IMR-90 (cell line): Measurements from ENCODE around the gene NLRC5. TPM values are rescaled to one million over a fixed set of nuclear protein-coding genes. Genes with fewer than 3 reads are reported as not detected.

ENCODE experiments used
- ATAC-seq: fragments of 200-7000 bp; cut with Tn5 transposase; 2 replicates; pipeline ENCODE4 v1.9.1; 2020; ENCODE audit warnings: low read depth, mild to moderate bottlenecking, moderate library complexity
- BruUV-seq: library from RNA; stranded (reverse); fragments of 400-500 nt; replicated peaks from 2 replicates; lab custom pipeline; 2021; lab: Mats Ljungman, UMichigan
- CTCF ChIA-PET: fragments of 300-600 bp; formaldehyde crosslinking; extraction: SDS; loops from one replicate; lab custom pipeline; 2021; ENCODE audit warnings: antibody characterized with exemption; lab: Yijun Ruan, JAX
- POLR2A ChIA-PET: fragments of 300-600 bp; sonication (Branson Sonifier 250); formaldehyde crosslinking; loops from one replicate; lab custom pipeline; 2022; ENCODE audit warnings: antibody characterized with exemption; ENCODE audit not compliant: unreplicated experiment; lab: Charles Lee
- DNase-seq: peaks from one replicate; pipeline ENCODE4 v3.0.0; 2013
- H2AFZ ChIP-seq: replicated peaks from 2 replicates; pipeline ENCODE3; 2013; ENCODE audit warnings: low read length, mild to moderate bottlenecking; ENCODE audit not compliant: poor library complexity
- H2AK5ac ChIP-seq: 2 replicates; pipeline ENCODE4 v1.6.1; 2013; ENCODE audit warnings: low read depth, low read length, inconsistent platforms
- H2AK9ac ChIP-seq: replicated peaks from 2 replicates; pipeline ENCODE3; 2013; ENCODE audit warnings: mild to moderate bottlenecking, low read depth, low read length, moderate library complexity; ENCODE audit not compliant: poor library complexity
- H2BK120ac ChIP-seq: 2 replicates; pipeline ENCODE4 v1.6.1; 2013; ENCODE audit warnings: low read depth, low read length, inconsistent platforms
- H2BK15ac ChIP-seq: 3 replicates; pipeline ENCODE4 v1.6.1; 2013; ENCODE audit warnings: low read depth, low read length, inconsistent platforms
- H2BK20ac ChIP-seq: 2 replicates; pipeline ENCODE4 v1.6.1; 2013; ENCODE audit warnings: low read depth, mild to moderate bottlenecking, inconsistent platforms, low read length, moderate library complexity
- H2BK5ac ChIP-seq: 2 replicates; pipeline ENCODE4 v1.6.1; 2013; ENCODE audit warnings: mild to moderate bottlenecking, low read depth, low read length, inconsistent platforms; ENCODE audit not compliant: poor library complexity, severe bottlenecking
- H3K14ac ChIP-seq: replicated peaks from 2 replicates; pipeline ENCODE4 v1.6.1; 2013; ENCODE audit warnings: low read depth, low read length, inconsistent platforms
- H3K18ac ChIP-seq: 2 replicates; pipeline ENCODE4 v1.6.1; 2013; ENCODE audit warnings: low read depth, low read length, control low read depth
- H3K23ac ChIP-seq: 2 replicates; pipeline ENCODE4 v1.6.1; 2013; ENCODE audit warnings: low read depth, low read length, inconsistent platforms
- H3K27ac ChIP-seq: 2 replicates; pipeline ENCODE4 v1.5.1; 2013; ENCODE audit warnings: mild to moderate bottlenecking, control low read depth, low read length; ENCODE audit not compliant: insufficient read depth
- H3K27me3 ChIP-seq: 2 replicates; pipeline ENCODE4 v1.6.1; 2013; ENCODE audit warnings: low read length; ENCODE audit not compliant: control insufficient read depth, insufficient read depth
- H3K36me3 ChIP-seq: 2 replicates; pipeline ENCODE4 v1.6.1; 2013; ENCODE audit warnings: low read length, mixed read lengths; ENCODE audit not compliant: control insufficient read depth, insufficient read depth
- H3K4ac ChIP-seq: 2 replicates; pipeline ENCODE4 v1.6.1; 2013; ENCODE audit warnings: low read depth, low read length, inconsistent platforms
- H3K4me1 ChIP-seq: 2 replicates; pipeline ENCODE4 v1.6.1; 2013; ENCODE audit warnings: low read length, mixed read lengths; ENCODE audit not compliant: control insufficient read depth, insufficient read depth
- H3K4me2 ChIP-seq: 2 replicates; pipeline ENCODE4 v1.6.1; 2013; ENCODE audit warnings: low read depth, mild to moderate bottlenecking, control low read depth, low read length, moderate library complexity
- H3K4me3 ChIP-seq: 2 replicates; pipeline ENCODE4 v1.5.1; 2013; ENCODE audit warnings: low read depth, mild to moderate bottlenecking, control low read depth, low read length, moderate library complexity; ENCODE audit not compliant: insufficient read depth
- H3K56ac ChIP-seq: 2 replicates; pipeline ENCODE4 v1.6.1; 2013; ENCODE audit warnings: low read length, inconsistent platforms; ENCODE audit not compliant: insufficient read depth; ENCODE audit errors: extremely low read depth
- H3K79me1 ChIP-seq, 2 experiments: 2 replicates each; pipeline ENCODE4 v1.6.1; 2013; ENCODE audit warnings: low read length in 2 of 2, inconsistent platforms in 1 of 2, low read depth in 1 of 2
- H3K9ac ChIP-seq: 2 replicates; pipeline ENCODE4 v1.6.1; 2013; ENCODE audit warnings: low read depth, low read length, control low read depth
- H3K9me1 ChIP-seq: 2 replicates; pipeline ENCODE4 v1.6.1; 2013; ENCODE audit warnings: low read length, inconsistent platforms; ENCODE audit not compliant: insufficient read depth
- H3K9me3 ChIP-seq: 2 replicates; pipeline ENCODE4 v1.6.1; 2013; ENCODE audit warnings: low read length; ENCODE audit not compliant: control insufficient read depth, insufficient read depth
- H4K20me1 ChIP-seq: 2 replicates; pipeline ENCODE4 v1.6.1; 2013; ENCODE audit warnings: low read length, inconsistent platforms; ENCODE audit not compliant: insufficient read depth
- H4K5ac ChIP-seq: 2 replicates; pipeline ENCODE4 v1.6.1; 2013; ENCODE audit warnings: mild to moderate bottlenecking, low read depth, low read length, control low read depth
- H4K8ac ChIP-seq, 2 experiments: 2 replicates each; pipeline ENCODE4 v1.6.1; 2013; ENCODE audit warnings: low read depth in 2 of 2, low read length in 2 of 2, control low read depth in 1 of 2, inconsistent platforms in 1 of 2
- H4K91ac ChIP-seq: 2 replicates; pipeline ENCODE4 v1.6.1; 2013; ENCODE audit warnings: low read depth, low read length, inconsistent platforms; ENCODE audit not compliant: insufficient read depth
- BHLHE40 ChIP-seq: fragments of 150-350 bp; IDR thresholded peaks from 2 replicates; pipeline ENCODE4 v1.6.1; 2016; ENCODE audit warnings: mild to moderate bottlenecking, low read depth, low read length
- MAFK ChIP-seq: IDR thresholded peaks from 2 replicates; pipeline ENCODE4 v1.6.1; 2012; ENCODE audit warnings: low read depth, low read length, improper control_type of control experiment
- MAZ ChIP-seq: IDR thresholded peaks from 2 replicates; pipeline ENCODE4 v1.6.1; 2012; ENCODE audit warnings: low read depth, mild to moderate bottlenecking, low read length, improper control_type of control experiment, moderate library complexity, borderline replicate concordance
- MXI1 ChIP-seq: IDR thresholded peaks from 2 replicates; pipeline ENCODE4 v1.6.1; 2012; ENCODE audit warnings: low read depth, mild to moderate bottlenecking, low read length, moderate library complexity, borderline replicate concordance
- NFE2L2 ChIP-seq: fragments of 150-350 bp; IDR thresholded peaks from 2 replicates; pipeline ENCODE4 v1.6.1; 2016; ENCODE audit warnings: low read depth, mild to moderate bottlenecking, low read length
- RAD21 ChIP-seq: IDR thresholded peaks from 2 replicates; pipeline ENCODE4 v1.6.1; 2012; ENCODE audit warnings: low read length, improper control_type of control experiment
- RCOR1 ChIP-seq: IDR thresholded peaks from 2 replicates; pipeline ENCODE4 v1.6.1; 2012; ENCODE audit warnings: mild to moderate bottlenecking, low read length, improper control_type of control experiment; ENCODE audit not compliant: insufficient replicate concordance
- SMC3 ChIP-seq: fragments of 150-350 bp; IDR thresholded peaks from 2 replicates; pipeline ENCODE4 v1.6.1; 2016; ENCODE audit warnings: low read depth, mild to moderate bottlenecking, antibody characterized with exemption, low read length, moderate library complexity
- WGBS, 2 experiments: methylation state at CpG; one replicate each; pipeline versions ENCODE4 v1.1.5 to v1.1.7; 2013; ENCODE audit warnings: missing lambda C conversion rate in 2 of 2; ENCODE audit not compliant: insufficient read length in 1 of 2; ENCODE audit errors: extremely low coverage in 2 of 2; 5-methylcytosine and 5-hydroxymethylcytosine counted together
- dilution Hi-C: fragments of 300-500 bp; cut with HindIII; formaldehyde crosslinking; loops from one replicate; pipeline ENCODE4 v1.14.3; 2018; ENCODE audit warnings: low sequenced_read_pairs; ENCODE audit not compliant: unreplicated experiment
- in situ Hi-C: fragments of 300-500 bp; cut with MboI; formaldehyde crosslinking; loops from 3 replicates; pipeline ENCODE4 v1.14.3; 2019; ENCODE audit warnings: low sequenced_read_pairs, inconsistent platforms, mixed read lengths
- intact Hi-C: fragments of 100-400 bp; cut with micrococcal nuclease; formaldehyde crosslinking; loops from 2 replicates; pipeline ENCODE4 v1.10.0; 2022
- polyA plus RNA-seq, 3 experiments: library from polyadenylated mRNA; depleted of rRNA; stranded (reverse); fragments of >200 nt; gene quantifications; 2 replicates each; pipeline ENCODE4 v1.2.3, GENCODE V29; 2012; ENCODE audit warnings: low replicate concordance in 1 of 3
- total RNA-seq: library from RNA; depleted of rRNA; stranded (reverse); fragments of >200 nt; gene quantifications from 2 replicates; pipeline ENCODE4 v1.2.3, GENCODE V29; 2012
- TF ChIP-seq, protein P1 (sequence below): fragments of 150-350 bp; IDR thresholded peaks from 2 replicates; pipeline ENCODE4 v1.6.1; 2016; ENCODE audit warnings: low read depth, mild to moderate bottlenecking, low read length, moderate library complexity, borderline replicate concordance
- TF ChIP-seq, protein P2 (sequence below): conservative IDR thresholded peaks from 2 replicates; pipeline ENCODE4 v1.5.1; 2012; ENCODE audit warnings: mild to moderate bottlenecking, low read depth, low read length, improper control_type of control experiment
- TF ChIP-seq, protein P3 (sequence below): fragments of 150-350 bp; IDR thresholded peaks from 2 replicates; pipeline ENCODE4 v1.6.1; 2017; ENCODE audit warnings: mild to moderate bottlenecking, antibody characterized with exemption, low read length, low read depth

The NLRC5 gene
- total and polyA plus RNA-seq, 2 of the 4 experiments (the other 2 are of a cell fraction), result 9.1 to 14.9 TPM

DNA sequence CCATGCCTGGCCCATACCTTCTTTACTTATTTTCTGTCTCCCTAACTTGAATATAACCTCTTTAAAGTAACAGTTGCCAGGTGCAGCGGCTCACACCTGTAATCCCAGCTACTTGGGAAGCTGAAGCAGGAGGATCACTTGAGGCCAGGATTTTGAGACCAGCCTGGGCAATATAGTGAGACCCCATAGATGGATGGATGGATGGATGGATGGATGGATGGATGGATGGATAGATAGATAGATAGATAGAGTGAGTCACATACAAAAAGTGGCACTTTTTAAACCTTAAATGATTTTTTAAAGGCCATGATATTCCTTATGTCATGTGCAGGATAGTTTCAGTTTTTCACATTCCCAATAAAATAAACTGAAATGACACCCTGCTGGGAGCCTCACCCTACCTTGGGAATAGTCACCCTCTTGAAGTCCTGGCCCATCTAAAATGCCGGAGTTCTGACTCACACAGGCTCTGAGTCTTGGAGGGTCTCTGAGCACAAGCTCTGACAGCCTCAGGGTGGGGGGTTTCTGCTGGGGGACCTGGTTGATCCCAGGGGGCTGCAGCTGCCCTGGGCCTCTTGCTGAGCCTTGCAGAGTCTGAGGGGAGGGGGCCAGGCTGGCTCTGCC is 129.2 kb downstream of the NLRC5 start:
- Histone ChIP-seq H3K27ac (no peak overlapping the region), H3K4ac (no peak overlapping the region), H3K9ac (no peak overlapping the region), H3K4me2 (no peak overlapping the region), H2AK9ac (no peak overlapping the region), H3K4me3 (no peak overlapping the region), H4K5ac (no peak overlapping the region), H4K8ac (no peak overlapping the region), H4K91ac (no peak overlapping the region), H3K56ac (no peak overlapping the region), H2BK20ac (no peak overlapping the region), H2BK15ac (no peak overlapping the region), H3K36me3 (peaks cover 4% of the 10 kb centered on the region; the same call in 1 of the 2 replicates), H3K14ac (no peak overlapping the region), H3K23ac (no peak overlapping the region), H2BK5ac (no peak overlapping the region), H2AK5ac (no peak overlapping the region), H4K20me1 (no peaks in the 10 kb centered on the region), H2AFZ (no peak overlapping the region), H2BK120ac (no peak overlapping the region), H3K79me1 (peaks cover 0 to 7% of the 10 kb centered on the region in 2 experiments; a peak in 1 of 4 replicates), H3K4me1 (peaks cover 7% of the 10 kb centered on the region), H3K9me3 (no peaks in the 10 kb centered on the region), H3K27me3 (no peaks in the 10 kb centered on the region), H3K9me1 (peaks cover 9% of the 10 kb centered on the region; the same call in 1 of the 2 replicates), H3K18ac (no peak overlapping the region)
- ChIA-PET POLR2A (no interaction called here), CTCF (no interaction called here)
- no peak for ATAC-seq
- no peak for TF ChIP-seq NFE2L2
- no peak for TF ChIP-seq RAD21
- TF ChIP-seq MXI1, result no peak
- TF ChIP-seq RCOR1, result no peak
- TF ChIP-seq SMC3, result no peak
- TF ChIP-seq, protein P1, sequence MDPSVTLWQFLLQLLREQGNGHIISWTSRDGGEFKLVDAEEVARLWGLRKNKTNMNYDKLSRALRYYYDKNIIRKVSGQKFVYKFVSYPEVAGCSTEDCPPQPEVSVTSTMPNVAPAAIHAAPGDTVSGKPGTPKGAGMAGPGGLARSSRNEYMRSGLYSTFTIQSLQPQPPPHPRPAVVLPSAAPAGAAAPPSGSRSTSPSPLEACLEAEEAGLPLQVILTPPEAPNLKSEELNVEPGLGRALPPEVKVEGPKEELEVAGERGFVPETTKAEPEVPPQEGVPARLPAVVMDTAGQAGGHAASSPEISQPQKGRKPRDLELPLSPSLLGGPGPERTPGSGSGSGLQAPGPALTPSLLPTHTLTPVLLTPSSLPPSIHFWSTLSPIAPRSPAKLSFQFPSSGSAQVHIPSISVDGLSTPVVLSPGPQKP, result no peak
- TF ChIP-seq MAFK, result no peak
- TF ChIP-seq, protein P2, sequence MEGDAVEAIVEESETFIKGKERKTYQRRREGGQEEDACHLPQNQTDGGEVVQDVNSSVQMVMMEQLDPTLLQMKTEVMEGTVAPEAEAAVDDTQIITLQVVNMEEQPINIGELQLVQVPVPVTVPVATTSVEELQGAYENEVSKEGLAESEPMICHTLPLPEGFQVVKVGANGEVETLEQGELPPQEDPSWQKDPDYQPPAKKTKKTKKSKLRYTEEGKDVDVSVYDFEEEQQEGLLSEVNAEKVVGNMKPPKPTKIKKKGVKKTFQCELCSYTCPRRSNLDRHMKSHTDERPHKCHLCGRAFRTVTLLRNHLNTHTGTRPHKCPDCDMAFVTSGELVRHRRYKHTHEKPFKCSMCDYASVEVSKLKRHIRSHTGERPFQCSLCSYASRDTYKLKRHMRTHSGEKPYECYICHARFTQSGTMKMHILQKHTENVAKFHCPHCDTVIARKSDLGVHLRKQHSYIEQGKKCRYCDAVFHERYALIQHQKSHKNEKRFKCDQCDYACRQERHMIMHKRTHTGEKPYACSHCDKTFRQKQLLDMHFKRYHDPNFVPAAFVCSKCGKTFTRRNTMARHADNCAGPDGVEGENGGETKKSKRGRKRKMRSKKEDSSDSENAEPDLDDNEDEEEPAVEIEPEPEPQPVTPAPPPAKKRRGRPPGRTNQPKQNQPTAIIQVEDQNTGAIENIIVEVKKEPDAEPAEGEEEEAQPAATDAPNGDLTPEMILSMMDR, result no peak
- TF ChIP-seq MAZ, result no peak
- TF ChIP-seq, protein P3, sequence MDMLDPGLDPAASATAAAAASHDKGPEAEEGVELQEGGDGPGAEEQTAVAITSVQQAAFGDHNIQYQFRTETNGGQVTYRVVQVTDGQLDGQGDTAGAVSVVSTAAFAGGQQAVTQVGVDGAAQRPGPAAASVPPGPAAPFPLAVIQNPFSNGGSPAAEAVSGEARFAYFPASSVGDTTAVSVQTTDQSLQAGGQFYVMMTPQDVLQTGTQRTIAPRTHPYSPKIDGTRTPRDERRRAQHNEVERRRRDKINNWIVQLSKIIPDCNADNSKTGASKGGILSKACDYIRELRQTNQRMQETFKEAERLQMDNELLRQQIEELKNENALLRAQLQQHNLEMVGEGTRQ, result no peak
- no peak for TF ChIP-seq BHLHE40
- dilution Hi-C loops, result no loop called here
- no TSS peak for BruUV-seq
- WGBS, 2 experiments, result no CpG with 5 or more reads among the region's 2 CpGs
- no peak for DNase-seq
- in situ Hi-C loops, result no loop called here
- intact Hi-C loops, result no loop called here
